NCI-H1048 (cell line): ENCODE measurements around the gene ZNF627.
A peak's percentile ranks its signal among the peaks of the same experiment; 100 is the strongest.
"Not testable (repeated sequence)": the region's sequence is repeated elsewhere in the genome, so short reads cannot be mapped to it uniquely, and the experiment has no call there.

ENCODE experiments used
- DNase-seq: peaks from one replicate; lab custom pipeline; 2025; lab: John Stamatoyannopoulos, UW

ZNF627 gene

DNA sequence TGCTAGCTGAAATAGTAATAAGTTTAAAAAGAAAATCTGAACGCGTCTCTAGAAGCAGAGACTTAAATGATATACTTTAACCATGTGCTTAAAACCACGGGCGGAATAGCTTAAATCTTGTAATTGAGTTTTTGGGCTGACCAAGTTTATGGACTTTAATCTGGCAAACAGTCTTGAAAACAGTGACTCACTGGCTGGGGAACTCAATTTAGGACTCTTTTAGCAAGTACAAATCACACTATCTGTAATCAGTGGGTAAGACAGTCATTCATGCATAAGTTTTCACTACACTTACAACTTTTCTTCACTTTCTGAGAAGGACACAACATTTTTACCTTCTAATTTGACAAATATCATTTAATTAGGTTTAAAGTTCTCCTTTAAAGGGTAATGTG lies 26.8 kb downstream of the ZNF627 start:
- no peak for DNase-seq

- DNase-seq, result no peak
Measured at GRCh38 chr19:11626252-11626651, 29.0 kb downstream of the ZNF627 start.

GRCh38 chr19:11633223-11633622 lies 35.9 kb downstream of the ZNF627 start:
- DNase-seq, result no peak

DNA sequence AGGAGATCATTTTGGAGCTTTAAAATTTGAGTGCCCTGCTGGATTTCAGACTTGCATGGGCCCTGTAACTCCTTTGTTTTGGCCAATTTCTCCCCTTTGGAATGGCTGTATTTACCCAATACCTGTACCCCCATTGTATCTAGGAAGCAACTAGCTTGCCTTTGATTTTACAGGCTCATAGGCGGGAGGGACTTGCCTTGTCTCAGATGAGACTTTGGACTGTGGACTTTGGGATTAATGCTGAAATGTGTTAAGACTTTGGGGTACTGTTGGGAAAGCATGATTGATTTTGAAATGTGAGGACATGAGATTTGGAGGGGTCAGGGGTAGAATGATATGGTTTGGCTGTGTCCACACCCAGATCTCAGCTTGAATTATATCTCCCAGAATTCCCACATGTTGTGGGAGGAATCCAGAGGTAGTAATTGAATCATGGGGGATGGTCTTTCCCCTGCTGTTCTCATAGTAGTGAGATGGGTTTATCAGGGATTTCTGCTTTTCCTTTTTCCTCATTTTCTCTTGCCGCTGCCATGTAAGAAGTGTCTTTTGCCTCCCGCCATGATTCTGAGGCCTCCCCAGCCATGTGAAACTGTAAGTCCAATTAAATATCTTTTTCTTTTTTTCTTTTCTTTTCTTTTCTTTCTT lies 36.9 kb downstream of the ZNF627 start:
- DNase-seq, result not testable (repeated sequence)

DNA sequence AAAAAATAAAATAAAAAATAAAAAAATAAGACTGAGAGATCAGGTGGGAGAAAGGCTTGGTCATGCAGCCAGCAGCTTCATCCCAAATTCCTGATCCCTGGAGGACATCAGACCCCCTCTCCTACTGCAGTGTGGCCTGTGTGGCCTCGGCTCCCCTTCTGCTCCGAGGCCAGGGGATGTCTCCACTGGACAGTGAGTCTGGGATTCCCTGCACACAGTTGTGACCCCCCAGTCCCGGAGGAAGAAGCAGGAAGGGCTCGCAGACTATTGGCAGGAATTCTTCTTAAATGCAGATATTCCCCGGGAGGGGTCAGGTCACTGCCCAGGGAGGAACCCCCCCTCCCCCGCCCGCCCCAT lies 41.9 kb downstream of the ZNF627 start:
- no peak for DNase-seq

- peak; percentile 97 for DNase-seq
Measured at GRCh38 chr19:11639602-11640471, 42.6 kb downstream of the ZNF627 start.

GRCh38 chr19:11641244-11641643 lies 44.0 kb downstream of the ZNF627 start:
- DNase-seq, result no peak

DNA sequence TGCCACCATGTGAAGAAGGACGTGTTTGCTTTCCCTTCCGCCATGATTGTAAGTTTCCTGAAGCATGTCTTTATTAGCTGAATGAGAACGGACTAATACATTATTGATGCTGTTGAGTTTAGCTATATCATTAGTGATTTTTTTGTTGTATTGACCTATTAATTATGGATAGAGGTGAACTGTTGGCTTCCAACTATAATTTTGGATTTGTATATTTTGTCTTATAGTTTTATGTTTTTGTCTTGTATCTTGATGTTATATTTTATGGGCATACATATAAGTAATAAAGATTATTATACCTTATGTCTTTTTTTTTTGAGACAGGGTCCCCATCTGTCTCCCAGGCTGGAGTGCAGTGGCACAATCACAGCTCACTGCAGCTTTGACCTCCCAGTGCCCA lies 45.6 kb downstream of the ZNF627 start:
- DNase-seq, result no peak

DNA sequence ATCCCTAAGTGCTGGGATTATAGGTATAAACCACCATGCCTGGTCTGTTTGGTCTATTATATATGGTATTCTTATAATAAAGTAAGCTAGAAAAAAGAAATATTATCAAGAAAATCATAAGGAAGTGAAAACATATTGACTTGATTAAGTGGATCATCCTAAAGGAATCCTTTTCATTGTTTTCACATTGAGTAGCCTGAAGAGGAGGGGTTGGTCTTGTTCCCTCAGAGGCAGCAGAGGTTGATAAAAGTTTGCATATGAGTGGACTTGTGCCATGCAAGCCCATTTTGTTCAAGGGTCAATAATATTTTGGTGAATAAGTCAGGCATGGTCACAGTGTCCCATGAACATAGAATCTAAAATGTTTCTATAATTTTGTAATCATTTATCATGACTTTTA lies 52.7 kb downstream of the ZNF627 start:
- DNase-seq, result no peak

- DNase-seq, result no peak
Measured at GRCh38 chr19:11651062-11651461, 53.8 kb downstream of the ZNF627 start.

GRCh38 chr19:11652056-11652455 lies 54.8 kb downstream of the ZNF627 start:
- no peak for DNase-seq

GRCh38 chr19:11652492-11652891 lies 55.2 kb downstream of the ZNF627 start:
- no peak for DNase-seq

GRCh38 chr19:11656535-11656934 lies 59.3 kb downstream of the ZNF627 start:
- no peak for DNase-seq

GRCh38 chr19:11657307-11657706 lies 60.0 kb downstream of the ZNF627 start:
- DNase-seq, result no peak

GRCh38 chr19:11658970-11659369 lies 61.7 kb downstream of the ZNF627 start:
- DNase-seq, result no peak

- no peak for DNase-seq
Measured at GRCh38 chr19:11659612-11660011, 62.3 kb downstream of the ZNF627 start.

DNA sequence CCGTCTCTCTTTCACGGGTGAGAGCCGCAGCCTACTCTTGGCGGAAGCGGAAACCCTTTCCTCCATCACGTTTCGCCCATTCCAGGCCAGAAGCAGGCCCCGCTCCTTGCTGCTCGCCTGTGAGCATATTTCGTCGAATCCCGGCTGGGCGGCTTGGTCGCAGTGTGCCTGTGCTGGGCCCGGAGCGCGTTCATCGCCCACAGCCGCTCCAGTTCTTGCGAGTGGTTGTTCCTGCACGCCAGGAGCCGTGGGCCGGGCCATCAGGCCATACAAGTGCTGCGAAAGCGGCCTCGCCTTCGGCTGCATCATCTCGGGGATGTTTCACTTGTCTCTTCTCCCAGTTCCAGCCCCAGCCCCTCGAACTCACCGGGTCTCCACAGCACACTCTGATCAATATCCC lies 65.0 kb downstream of the ZNF627 start:
- no peak for DNase-seq

- no peak for DNase-seq
Measured at GRCh38 chr19:11663181-11663591, 65.9 kb downstream of the ZNF627 start.
